Choroid plexus epithelial cell (primary cell): ENCODE data around the gene MESP2.
"Not testable (repeated sequence)": the region's sequence is repeated elsewhere in the genome, so short reads cannot be mapped to it uniquely, and the experiment has no call there.

Source experiments
- DNase-seq: peaks from one replicate; pipeline ENCODE4 v3.0.0-alpha.2; 2010; ENCODE audit warnings: low read depth
- H3K4me3 ChIP-seq: 2 replicates; pipeline ENCODE4 v1.5.1; 2011; ENCODE audit warnings: low read depth, mild to moderate bottlenecking, control low read depth, low read length, moderate library complexity
- TF ChIP-seq, protein P1 (sequence below): conservative IDR thresholded peaks from 2 replicates; pipeline ENCODE4 v1.5.1; 2011; ENCODE audit warnings: low read depth, mild to moderate bottlenecking, control low read depth, inconsistent platforms, low read length, moderate library complexity

MESP2 gene

DNA sequence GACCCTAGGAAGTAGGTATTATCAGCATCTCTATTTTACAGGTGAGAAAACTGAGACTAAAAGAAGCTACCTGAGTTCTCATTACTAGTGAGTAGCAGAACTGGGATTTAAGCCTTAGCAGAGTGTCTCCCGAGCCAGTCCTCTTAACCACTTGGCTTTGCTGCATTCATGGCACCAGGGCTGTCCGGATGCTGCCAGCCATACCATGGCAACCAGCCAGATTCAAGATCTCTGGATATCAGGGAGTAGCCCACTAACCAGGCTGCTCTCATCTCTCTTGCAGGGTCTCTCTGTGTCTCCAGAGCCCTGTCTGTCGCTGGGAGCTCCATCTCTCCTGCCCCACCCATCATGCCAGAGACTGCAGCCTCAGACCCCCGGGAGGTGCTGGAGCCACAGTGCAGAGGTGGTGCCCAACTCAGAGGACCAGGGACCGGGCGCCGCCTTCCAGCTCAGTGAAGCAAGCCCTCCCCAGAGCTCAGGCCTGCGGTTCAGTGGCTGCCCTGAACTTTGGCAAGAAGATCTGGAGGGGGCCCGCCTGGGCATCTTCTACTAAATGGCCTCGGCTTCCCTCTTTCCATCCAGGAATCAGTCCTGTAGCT, 1.7 kb downstream of the MESP2 start:
- no peak overlapping the region for H3K4me3 ChIP-seq
- TF ChIP-seq, protein P1, sequence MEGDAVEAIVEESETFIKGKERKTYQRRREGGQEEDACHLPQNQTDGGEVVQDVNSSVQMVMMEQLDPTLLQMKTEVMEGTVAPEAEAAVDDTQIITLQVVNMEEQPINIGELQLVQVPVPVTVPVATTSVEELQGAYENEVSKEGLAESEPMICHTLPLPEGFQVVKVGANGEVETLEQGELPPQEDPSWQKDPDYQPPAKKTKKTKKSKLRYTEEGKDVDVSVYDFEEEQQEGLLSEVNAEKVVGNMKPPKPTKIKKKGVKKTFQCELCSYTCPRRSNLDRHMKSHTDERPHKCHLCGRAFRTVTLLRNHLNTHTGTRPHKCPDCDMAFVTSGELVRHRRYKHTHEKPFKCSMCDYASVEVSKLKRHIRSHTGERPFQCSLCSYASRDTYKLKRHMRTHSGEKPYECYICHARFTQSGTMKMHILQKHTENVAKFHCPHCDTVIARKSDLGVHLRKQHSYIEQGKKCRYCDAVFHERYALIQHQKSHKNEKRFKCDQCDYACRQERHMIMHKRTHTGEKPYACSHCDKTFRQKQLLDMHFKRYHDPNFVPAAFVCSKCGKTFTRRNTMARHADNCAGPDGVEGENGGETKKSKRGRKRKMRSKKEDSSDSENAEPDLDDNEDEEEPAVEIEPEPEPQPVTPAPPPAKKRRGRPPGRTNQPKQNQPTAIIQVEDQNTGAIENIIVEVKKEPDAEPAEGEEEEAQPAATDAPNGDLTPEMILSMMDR = no peak
- DNase-seq = no peak

DNA sequence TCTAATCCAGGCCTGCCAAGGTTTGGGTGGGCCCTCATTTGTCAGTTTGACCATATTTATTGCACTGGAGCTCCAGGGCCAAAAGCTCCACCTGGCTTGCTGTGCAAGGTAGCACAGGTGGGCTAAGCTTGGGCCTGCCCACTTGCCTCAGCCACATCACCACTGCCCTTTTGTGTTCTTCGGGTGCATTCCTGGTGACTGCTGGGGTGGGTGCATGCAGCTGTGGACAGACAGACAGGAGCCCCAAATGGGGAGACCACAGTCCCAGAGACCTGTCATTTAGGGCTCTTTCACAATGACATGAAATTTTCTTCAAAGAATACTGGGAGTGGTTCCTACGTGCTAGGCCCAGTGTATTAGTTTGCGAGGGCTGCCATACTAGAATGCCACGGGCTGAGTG, 2.7 kb downstream of the MESP2 start:
- TF ChIP-seq, protein P1 = no peak
- no peak for DNase-seq
- no peak overlapping the region for H3K4me3 ChIP-seq

DNA sequence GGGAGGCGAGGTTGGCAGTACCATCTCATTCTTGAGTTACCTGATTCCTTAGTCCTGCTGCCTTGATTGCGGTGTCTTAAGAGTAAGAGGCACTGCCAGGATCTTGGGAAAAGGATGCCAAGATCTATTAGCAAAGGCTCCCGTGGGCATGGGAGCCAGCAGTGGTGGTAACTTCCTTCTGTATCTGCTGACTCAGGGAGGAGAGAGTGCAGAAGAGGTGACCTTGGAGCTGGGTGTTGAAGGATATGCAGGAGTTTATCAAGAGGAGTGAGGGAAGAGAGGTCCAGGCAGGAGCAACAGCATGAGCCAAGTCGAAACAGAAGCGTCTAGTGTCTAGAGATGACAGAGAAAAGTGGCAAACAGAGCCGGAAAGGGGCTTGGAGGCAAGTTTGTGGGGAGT, 4.5 kb downstream of the MESP2 start:
- TF ChIP-seq, protein P1 = no peak
- no peak overlapping the region for H3K4me3 ChIP-seq
- no peak for DNase-seq

DNA sequence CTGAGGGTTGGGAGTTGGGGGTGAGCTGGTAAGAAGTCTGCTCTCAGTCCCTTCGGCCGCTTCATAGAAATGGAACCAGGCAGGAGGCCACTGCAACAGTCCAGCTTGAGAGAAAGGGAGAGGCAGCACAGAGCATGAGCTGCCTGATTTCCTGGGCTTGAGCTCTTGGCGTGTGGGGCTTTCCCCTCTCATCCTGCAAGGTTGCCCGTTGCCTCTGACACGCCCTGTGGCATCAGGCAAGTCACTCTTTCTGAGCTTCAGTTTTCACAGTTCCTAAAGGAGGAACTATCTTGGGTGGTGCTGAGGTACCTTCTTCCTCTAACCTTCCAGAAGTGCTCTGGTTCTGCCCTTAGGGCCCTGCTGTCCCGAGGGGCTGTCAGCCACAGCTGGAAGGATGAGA, 4.9 kb downstream of the MESP2 start:
- no peak for DNase-seq
- TF ChIP-seq, protein P1 = no peak
- H3K4me3 ChIP-seq = no peak overlapping the region

DNA sequence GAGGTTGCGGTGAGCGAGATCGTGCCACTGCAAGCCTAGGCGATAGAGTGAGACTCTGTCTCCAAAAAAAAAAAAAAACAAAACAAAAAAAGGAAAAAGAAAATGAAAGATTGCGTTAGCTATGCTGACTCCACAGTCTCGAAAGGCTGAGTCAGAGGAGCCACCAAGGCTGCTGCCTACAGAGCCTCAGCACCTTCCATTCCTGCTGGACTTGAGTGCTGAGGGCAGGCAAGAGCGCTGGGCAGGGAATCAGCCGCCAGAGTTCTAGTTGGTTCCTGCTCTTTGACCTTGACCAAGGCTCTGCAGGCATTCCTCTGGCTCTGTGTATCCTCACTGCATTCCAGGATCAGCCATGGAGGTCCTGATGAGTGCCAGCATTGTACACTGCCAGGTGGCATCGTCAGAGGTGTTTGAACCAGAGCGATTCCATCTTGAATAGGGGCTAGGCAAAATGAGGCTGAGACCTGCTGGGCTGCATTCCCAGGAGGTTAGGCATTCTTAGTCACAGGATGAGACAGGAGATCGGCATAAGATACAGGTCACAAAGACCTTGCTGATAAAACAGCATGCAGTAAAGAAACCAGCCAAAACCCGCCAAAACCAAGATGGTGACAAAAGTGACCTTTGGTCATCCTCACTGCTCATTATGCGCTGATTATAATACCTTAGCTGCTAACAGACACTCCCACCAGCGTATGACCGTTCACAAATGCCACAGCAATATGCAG, 5.9 kb downstream of the MESP2 start:
- no peak overlapping the region for H3K4me3 ChIP-seq
- DNase-seq = peak; percentile 78
- TF ChIP-seq, protein P1 = no peak

DNA sequence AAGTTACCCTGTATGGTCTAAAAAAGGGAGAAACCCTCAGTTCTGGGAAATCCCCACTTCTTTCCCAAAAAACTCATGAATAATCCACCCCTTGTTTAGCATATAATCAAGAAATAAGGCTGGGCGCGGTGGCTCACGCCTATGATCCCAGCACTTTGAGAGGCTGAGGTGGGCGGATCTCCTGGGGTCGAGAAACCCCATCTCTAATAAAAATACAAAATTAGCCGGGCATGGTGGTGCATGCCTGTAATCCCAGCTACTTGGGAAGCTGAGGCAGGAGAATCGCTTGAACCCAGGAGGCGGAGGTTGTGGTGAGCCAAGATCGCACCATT, 6.5 kb downstream of the MESP2 start:
- not testable (repeated sequence) for DNase-seq, H3K4me3 ChIP-seq

DNA sequence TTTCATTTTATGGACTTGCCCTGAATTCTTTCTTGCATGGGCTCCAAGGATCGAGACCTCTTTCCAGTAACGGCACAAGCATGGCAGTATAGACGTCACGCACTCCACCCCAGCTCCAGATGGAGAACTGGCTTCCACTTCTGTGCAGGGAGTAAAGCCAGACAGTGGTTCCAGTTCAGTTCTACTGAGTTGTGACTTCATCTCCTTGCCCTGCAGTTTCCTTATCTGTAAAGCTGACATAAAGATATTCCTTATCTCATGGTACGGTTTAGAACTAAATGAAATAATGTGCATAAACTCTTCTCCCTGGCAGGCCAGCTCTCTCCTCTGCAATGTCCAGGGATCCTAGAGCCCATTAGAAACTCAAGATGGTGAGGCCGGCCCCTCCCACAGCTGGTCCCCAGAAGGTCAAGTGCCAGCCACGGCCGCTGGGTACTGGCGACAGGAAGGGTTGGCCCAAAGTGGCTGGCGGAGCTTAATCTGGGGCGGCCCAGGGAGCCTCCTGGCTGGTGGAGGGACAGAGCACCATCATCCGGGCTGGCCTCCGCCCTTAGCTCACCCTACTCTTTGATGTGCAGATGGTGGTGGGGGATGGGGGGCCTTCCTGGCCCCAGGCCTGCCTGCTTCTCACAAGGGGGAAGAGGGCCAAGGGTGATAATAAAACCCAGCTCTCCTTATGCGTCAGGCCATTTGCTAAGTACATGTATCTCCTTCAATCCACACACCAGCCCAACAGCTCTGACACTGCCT, 7.2 kb downstream of the MESP2 start:
- DNase-seq = peak; percentile 41
- TF ChIP-seq, protein P1 = no peak
- no peak overlapping the region for H3K4me3 ChIP-seq
